Measurements from ENCODE around the gene C1orf105. TPM values are rescaled to one million over a fixed set of nuclear protein-coding genes. Genes with fewer than 3 reads are reported as not detected.

Gene C1orf105
- total RNA-seq, 1 donor from 2014 or later: not detected

DNA sequence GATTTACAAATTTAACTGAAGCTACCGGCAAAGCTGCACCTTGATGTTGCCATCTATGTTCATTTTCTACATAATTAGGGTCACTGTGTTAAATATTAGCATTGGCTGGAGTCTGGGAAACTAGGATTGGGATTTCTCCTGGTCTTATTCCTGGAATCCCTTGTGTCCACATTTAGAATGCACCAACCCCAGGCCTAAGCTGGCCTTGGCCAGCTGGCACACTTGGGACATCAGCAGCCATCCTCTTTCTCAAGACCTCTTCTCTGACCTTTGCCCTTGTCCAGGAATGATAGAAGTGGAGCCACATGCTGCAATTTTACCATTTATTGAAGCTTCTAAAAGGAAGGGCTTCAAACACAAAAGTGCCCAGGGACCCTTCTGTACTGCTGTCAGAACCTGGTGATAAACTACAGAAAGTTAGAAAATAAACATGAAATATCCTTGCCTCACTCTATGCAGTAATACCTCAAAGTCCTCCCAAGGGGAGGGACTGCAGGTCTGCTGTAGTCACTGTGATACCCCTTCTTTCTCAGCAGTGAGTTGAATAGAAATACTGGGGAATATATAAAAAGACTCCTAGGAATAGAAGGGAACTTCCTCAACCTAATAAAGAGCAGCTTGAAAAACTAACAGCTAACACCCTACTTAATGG, 37.1 kb downstream of the C1orf105 start:
- intact Hi-C loops (cut with DNase I): no loop called here
- TF ChIP-seq, protein P1, sequence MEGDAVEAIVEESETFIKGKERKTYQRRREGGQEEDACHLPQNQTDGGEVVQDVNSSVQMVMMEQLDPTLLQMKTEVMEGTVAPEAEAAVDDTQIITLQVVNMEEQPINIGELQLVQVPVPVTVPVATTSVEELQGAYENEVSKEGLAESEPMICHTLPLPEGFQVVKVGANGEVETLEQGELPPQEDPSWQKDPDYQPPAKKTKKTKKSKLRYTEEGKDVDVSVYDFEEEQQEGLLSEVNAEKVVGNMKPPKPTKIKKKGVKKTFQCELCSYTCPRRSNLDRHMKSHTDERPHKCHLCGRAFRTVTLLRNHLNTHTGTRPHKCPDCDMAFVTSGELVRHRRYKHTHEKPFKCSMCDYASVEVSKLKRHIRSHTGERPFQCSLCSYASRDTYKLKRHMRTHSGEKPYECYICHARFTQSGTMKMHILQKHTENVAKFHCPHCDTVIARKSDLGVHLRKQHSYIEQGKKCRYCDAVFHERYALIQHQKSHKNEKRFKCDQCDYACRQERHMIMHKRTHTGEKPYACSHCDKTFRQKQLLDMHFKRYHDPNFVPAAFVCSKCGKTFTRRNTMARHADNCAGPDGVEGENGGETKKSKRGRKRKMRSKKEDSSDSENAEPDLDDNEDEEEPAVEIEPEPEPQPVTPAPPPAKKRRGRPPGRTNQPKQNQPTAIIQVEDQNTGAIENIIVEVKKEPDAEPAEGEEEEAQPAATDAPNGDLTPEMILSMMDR (IDR thresholded peaks at IDR 0.05): no peak
- no peak overlapping the region for H3K27ac ChIP-seq

DNA sequence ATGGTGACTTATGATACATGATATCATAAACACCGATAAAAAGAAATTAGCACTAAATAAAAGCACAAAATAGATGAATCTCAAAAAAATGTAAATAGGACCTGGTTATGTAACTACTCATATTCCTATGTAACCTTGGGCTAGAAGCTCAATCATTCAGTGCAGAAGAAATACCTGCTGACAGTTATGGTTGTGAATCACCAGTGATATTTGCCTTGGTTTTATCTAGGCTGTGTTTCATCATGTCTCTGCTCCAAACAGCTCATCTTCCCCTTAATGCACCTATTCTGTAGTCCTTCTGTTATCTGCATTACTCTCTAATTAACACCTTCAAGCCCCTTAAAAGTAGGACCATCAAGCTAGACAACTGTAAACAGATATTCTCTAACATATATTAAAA, 39.7 kb downstream of the C1orf105 start:
- TF ChIP-seq, protein P1 (IDR thresholded peaks at IDR 0.05): no peak
- H3K27ac ChIP-seq: no peak overlapping the region
- no peak for DNase-seq (ENCODE audit: low spot score in 2 of 2)
- H3K4me1 ChIP-seq: no peaks in the 10 kb centered on the region
- no peak overlapping the region for H3K4me3 ChIP-seq
- no peaks in the 10 kb centered on the region for H3K27me3 ChIP-seq
- no peaks in the 10 kb centered on the region for H3K9me3 ChIP-seq
- intact Hi-C loops (cut with DNase I): no loop called here
- no peaks in the 10 kb centered on the region for H3K36me3 ChIP-seq

More for the DNA sequence above, 37.1 kb downstream of the C1orf105 start:
- H3K9me3 ChIP-seq: no peaks in the 10 kb centered on the region
- no peak for DNase-seq (ENCODE audit: low spot score in 2 of 2)
- H3K4me1 ChIP-seq: no peaks in the 10 kb centered on the region
- H3K36me3 ChIP-seq: no peaks in the 10 kb centered on the region
- H3K4me3 ChIP-seq: no peak overlapping the region
- no peaks in the 10 kb centered on the region for H3K27me3 ChIP-seq

DNA sequence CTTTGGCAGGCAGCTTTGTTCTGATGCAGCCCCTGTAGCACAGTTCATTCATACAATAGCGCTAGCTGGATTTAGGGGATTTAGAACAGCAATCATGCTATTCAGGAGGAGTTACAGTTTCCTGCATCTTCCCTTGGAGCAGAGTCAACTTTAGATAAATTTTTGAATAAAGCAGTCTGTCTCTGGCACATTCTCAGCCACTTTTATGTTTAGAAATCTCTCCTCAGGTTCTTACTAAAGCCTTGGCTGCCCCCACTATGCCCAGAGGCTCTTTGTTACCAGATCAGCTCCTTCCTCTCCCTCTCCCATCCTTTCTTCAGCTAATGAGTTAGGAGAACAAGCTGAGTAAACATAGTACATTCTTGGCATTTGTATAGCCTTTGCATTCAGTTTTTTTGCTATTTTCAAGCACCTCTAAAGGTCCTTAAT, 40.4 kb downstream of the C1orf105 start:
- H3K4me1 ChIP-seq: no peaks in the 10 kb centered on the region
- no peak overlapping the region for H3K27ac ChIP-seq
- H3K9me3 ChIP-seq: no peaks in the 10 kb centered on the region
- DNase-seq (ENCODE audit: low spot score in 2 of 2): no peak
- H3K36me3 ChIP-seq: no peaks in the 10 kb centered on the region
- H3K27me3 ChIP-seq: no peaks in the 10 kb centered on the region
- H3K4me3 ChIP-seq: no peak overlapping the region
- intact Hi-C loops (cut with DNase I): no loop called here
- TF ChIP-seq, protein P1 (IDR thresholded peaks at IDR 0.05): no peak

DNA sequence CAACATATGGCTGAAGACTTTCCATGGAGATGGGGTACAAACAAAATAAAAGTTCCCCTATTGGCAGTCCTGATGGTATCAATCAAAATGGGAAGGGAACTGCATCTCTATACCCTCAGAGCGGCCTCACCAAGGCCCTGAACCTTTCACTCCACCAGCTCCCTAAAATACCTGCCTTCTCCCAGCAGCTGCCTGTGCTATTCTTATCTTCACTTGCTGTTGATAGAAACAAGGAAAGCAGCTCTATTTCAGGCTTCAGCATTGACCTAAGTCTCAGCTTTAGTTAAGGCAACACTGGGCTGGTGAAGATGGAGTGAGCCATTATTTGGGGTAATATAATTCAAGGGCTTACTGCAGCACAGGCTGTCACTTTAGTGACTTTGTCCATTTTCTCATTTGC, 45.1 kb downstream of the C1orf105 start:
- Histone ChIP-seq H3K36me3 (no peaks in the 10 kb centered on the region), H3K27ac (no peak overlapping the region)

DNA sequence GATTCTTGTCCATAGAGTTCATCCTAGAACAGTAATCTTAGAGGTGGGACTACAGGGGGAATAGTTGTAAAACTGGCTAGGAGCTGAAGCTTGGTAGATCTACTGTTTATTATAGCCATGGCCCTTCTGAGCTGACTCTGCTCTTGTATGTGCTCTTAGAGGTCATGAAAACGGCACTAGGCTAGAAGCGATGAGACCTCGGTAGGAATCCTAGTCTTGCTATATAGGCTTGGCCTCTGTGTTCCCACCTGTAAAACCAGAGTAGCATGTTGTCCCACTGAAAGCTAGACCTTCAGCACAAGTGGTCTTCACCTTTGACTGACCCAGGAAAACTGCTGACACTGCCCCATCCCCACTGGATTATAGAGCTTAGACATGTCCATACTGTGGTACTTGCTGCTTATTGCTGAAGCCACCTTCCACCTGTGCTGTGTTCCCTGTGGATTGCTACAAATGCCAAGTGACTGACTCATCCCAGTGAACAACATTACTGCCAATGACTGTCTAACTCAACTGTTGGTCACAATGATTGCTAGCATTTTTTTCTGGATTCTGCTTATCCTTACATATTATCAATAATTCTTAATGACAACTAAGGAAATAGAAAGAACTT, 46.4 kb downstream of the C1orf105 start:
- intact Hi-C loops (cut with DNase I): no loop called here
- no peaks in the 10 kb centered on the region for H3K9me3 ChIP-seq
- TF ChIP-seq, protein P1 (IDR thresholded peaks at IDR 0.05): no peak
- H3K36me3 ChIP-seq: no peaks in the 10 kb centered on the region
- no peaks in the 10 kb centered on the region for H3K4me1 ChIP-seq
- H3K27ac ChIP-seq: no peak overlapping the region
- no peaks in the 10 kb centered on the region for H3K27me3 ChIP-seq
- no peak overlapping the region for H3K4me3 ChIP-seq
- DNase-seq (ENCODE audit: low spot score in 2 of 2): no peak

More for the DNA sequence above, 45.1 kb downstream of the C1orf105 start:
- intact Hi-C loops (cut with DNase I): no loop called here
- no peaks in the 10 kb centered on the region for H3K9me3 ChIP-seq
- no peak for DNase-seq (ENCODE audit: low spot score in 2 of 2)
- TF ChIP-seq, protein P1 (IDR thresholded peaks at IDR 0.05): no peak
- H3K27me3 ChIP-seq: no peaks in the 10 kb centered on the region
- H3K4me3 ChIP-seq: no peak overlapping the region
- no peaks in the 10 kb centered on the region for H3K4me1 ChIP-seq

All from ascending aorta (tissue), 2 donors.